Aorta (tissue), 5 donors: ENCODE data around the gene NUP107. TPM values are rescaled to one million over a fixed set of nuclear protein-coding genes. Genes with fewer than 3 reads are reported as not detected.

Experiments
- ATAC-seq: fragments of 200-7000 bp; cut with Tn5 transposase; one replicate; pipeline ENCODE4 v1.9.1; 2022; ENCODE audit warnings: moderate library complexity; ENCODE audit not compliant: low FRiP score
- DNase-seq, 2 donors: peaks; one replicate each; pipeline ENCODE4 v3.0.0-alpha.2; 2020
- H3K27ac ChIP-seq, 2 donors: one replicate each; pipeline ENCODE4 v1.5.1; 2013; ENCODE audit warnings: low read length in 2 of 2, mild to moderate bottlenecking in 2 of 2, moderate library complexity in 2 of 2, control low read depth in 1 of 2, inconsistent platforms in 1 of 2, low read depth in 1 of 2
- H3K27me3 ChIP-seq, 2 donors: one replicate each; pipeline ENCODE4 v1.6.1; 2013; ENCODE audit warnings: control low read depth in 1 of 2, low read length in 1 of 2, mild to moderate bottlenecking in 1 of 2, moderate library complexity in 1 of 2; ENCODE audit not compliant: insufficient read depth in 2 of 2, control insufficient read depth in 1 of 2
- H3K36me3 ChIP-seq, 2 donors: one replicate each; pipeline ENCODE4 v1.6.1; 2013; ENCODE audit warnings: control low read depth in 1 of 2, low read length in 1 of 2, mild to moderate bottlenecking in 1 of 2; ENCODE audit not compliant: insufficient read depth in 2 of 2, control insufficient read depth in 1 of 2
- H3K4me1 ChIP-seq, 2 donors: one replicate each; pipeline ENCODE4 v1.6.1; 2013; ENCODE audit warnings: low read length in 2 of 2, control low read depth in 1 of 2, mild to moderate bottlenecking in 1 of 2, moderate library complexity in 1 of 2; ENCODE audit not compliant: insufficient read depth in 2 of 2, control insufficient read depth in 1 of 2
- H3K4me3 ChIP-seq, 2 donors: one replicate each; pipeline ENCODE4 v1.5.1; 2013; ENCODE audit warnings: low read length in 2 of 2, control low read depth in 1 of 2, mild to moderate bottlenecking in 1 of 2
- H3K9me3 ChIP-seq: one replicate; pipeline ENCODE4 v1.6.1; 2013; ENCODE audit warnings: mild to moderate bottlenecking, low read length; ENCODE audit not compliant: control insufficient read depth
- WGBS, 2 donors: extraction: QIAGEN DNeasy Blood & Tissue Kit; methylation state at CpG; one replicate each; pipeline ENCODE4 v1.1.7; 2013; 5-methylcytosine and 5-hydroxymethylcytosine counted together
- intact Hi-C, 2 donors: fragments of 100-400 bp; cut with DNase I; formaldehyde crosslinking; loops; one replicate each; pipeline versions ENCODE4 v1.14.2 to v1.15.0; 2022
- polyA plus RNA-seq, 2 donors: library from polyadenylated mRNA; stranded (reverse); fragments of 200-250 nt; gene quantifications; one replicate each; pipeline ENCODE4 v1.2.3, GENCODE V29; 2013
- total RNA-seq, 2 donors: library from RNA; stranded (reverse); fragmentation: NEBNext Ultra II Directional; extraction: Animal tissue kit (Norgen Biotek cat#: 25700); gene quantifications; one replicate each; pipeline ENCODE4 v1.2.1, GENCODE V29; 2021
- donor health status: healthy with polysubstance abuse.
- donor health status: Bipolar disorder and iron deficiency.
- donor health status: DM: no; HTN: no; CAD: no.
- donor health status: DM: no; HTN: no; CAD: no.
- donor health status: DM: yes; HTN: yes; CAD: no.

The NUP107 gene
- total and polyA plus RNA-seq, 4 donors = 5.3 to 53.4 (median 27.8) TPM

GRCh38 chr12:68793975-68794652 is 107.3 kb downstream of the NUP107 start:
- ATAC-seq = no peak
- no peak overlapping the region for H3K4me3 ChIP-seq
- H3K4me1 ChIP-seq = no peaks in the 10 kb centered on the region
- no peaks in the 10 kb centered on the region for H3K36me3 ChIP-seq
- peaks cover 0 to 2% of the 10 kb centered on the region in 2 donors for H3K27me3 ChIP-seq
- intact Hi-C loops = no loop called here
- no peaks in the 10 kb centered on the region for H3K9me3 ChIP-seq
- WGBS, 2 donors = 85 to 87% methylated on average over 4 of the region's 4 CpGs
- H3K27ac ChIP-seq = no peak overlapping the region
- DNase-seq = no peak

GRCh38 chr12:68794653-68795251 is 108.0 kb downstream of the NUP107 start:
- Histone ChIP-seq H3K4me1 (no peaks in the 10 kb centered on the region), H3K4me3 (no peak overlapping the region), H3K9me3 (no peaks in the 10 kb centered on the region), H3K27me3 (peaks cover 0 to 2% of the 10 kb centered on the region in 2 donors), H3K36me3 (no peaks in the 10 kb centered on the region), H3K27ac (no peak overlapping the region)
- ATAC-seq (no peak), DNase-seq (no peak)
- WGBS, 2 donors = 96% methylated on average over 3 of the region's 3 CpGs
- intact Hi-C loops = no loop called here

Other genes with a start within 250 kb of the NUP107 start
- gene RAP1B, start 76.1 kb upstream of the NUP107 start, total RNA-seq = 100 to 1,000 TPM; 166 to 173 TPM
- gene RAP1B, start 76.1 kb upstream of the NUP107 start, polyA plus RNA-seq = 100 to 1,000 TPM; 113 to 163 TPM
- gene SLC35E3, start 59.2 kb downstream of the NUP107 start, total RNA-seq = 10 to 100 TPM in 1 of 2 donors, 1 to 10 TPM in 1; 8.0 to 14.3 TPM
- 1 to 10 TPM; 1.1 to 7.5 TPM for gene SLC35E3, start 59.2 kb downstream of the NUP107 start, polyA plus RNA-seq
- gene MDM2, start 121.2 kb downstream of the NUP107 start, total RNA-seq = 100 to 1,000 TPM; 100 to 121 TPM
- gene MDM2, start 121.2 kb downstream of the NUP107 start, polyA plus RNA-seq = 10 to 100 TPM; 21.4 to 41.5 TPM
- gene CPM, start 246.2 kb downstream of the NUP107 start, total RNA-seq = 10 to 100 TPM; 20.7 to 26.6 TPM
- gene CPM, start 246.2 kb downstream of the NUP107 start, polyA plus RNA-seq = 10 to 100 TPM in 1 of 2 donors, under 1 TPM in 1; 0.56 to 15.5 TPM